Osteocyte (in vitro differentiated cells): ENCODE results near the gene POFUT2. TPM values are rescaled to one million over a fixed set of nuclear protein-coding genes. Genes with fewer than 3 reads are reported as not detected.

Experiments
- DNase-seq: peaks from one replicate; pipeline ENCODE4 v3.0.0; 2021; ENCODE audit warnings: mixed read lengths; ENCODE audit not compliant: unreplicated experiment; ENCODE audit errors: extremely low spot score
- H3K27ac Mint-ChIP-seq: one replicate; pipeline ENCODE4 v1.8.0; 2021; ENCODE audit warnings: mild to moderate bottlenecking, mixed read lengths; ENCODE audit not compliant: unreplicated experiment
- H3K27me3 Mint-ChIP-seq: one replicate; pipeline ENCODE4 v1.8.0; 2021; ENCODE audit warnings: mixed read lengths; ENCODE audit not compliant: unreplicated experiment
- H3K36me3 Mint-ChIP-seq: one replicate; pipeline ENCODE4 v1.8.0; 2021; ENCODE audit warnings: mixed read lengths; ENCODE audit not compliant: unreplicated experiment
- H3K4me1 Mint-ChIP-seq: one replicate; pipeline ENCODE4 v1.8.0; 2021; ENCODE audit warnings: mixed read lengths; ENCODE audit not compliant: unreplicated experiment
- H3K4me3 Mint-ChIP-seq: one replicate; pipeline ENCODE4 v1.8.0; 2021; ENCODE audit warnings: mild to moderate bottlenecking, moderate library complexity, mixed read lengths; ENCODE audit not compliant: unreplicated experiment
- H3K9me3 Mint-ChIP-seq: one replicate; pipeline ENCODE4 v1.8.0; 2021; ENCODE audit warnings: mixed read lengths; ENCODE audit not compliant: unreplicated experiment
- CTCF ChIP-seq: fragments of 200-600 bp; sonication (generic); IDR thresholded peaks from 2 replicates; pipeline ENCODE4 v1.5.0; 2021; ENCODE audit warnings: antibody characterized with exemption, mild to moderate bottlenecking, moderate library complexity
- total RNA-seq: library from RNA; stranded (reverse); gene quantifications from 2 replicates; pipeline ENCODE4 v1.2.1, GENCODE V29; 2021

POFUT2 gene
- total RNA-seq, 1 donor from 2014 or later: 62.7 TPM

- Mint-ChIP-seq H3K4me1 (peaks cover 32% of the 10 kb centered on the region), H3K27me3 (no peaks in the 10 kb centered on the region), H3K36me3 (peaks cover 3% of the 10 kb centered on the region), H3K9me3 (peaks cover 3% of the 10 kb centered on the region), H3K4me3 (no peak overlapping the region), H3K27ac (no peak overlapping the region)
- DNase-seq: no peak
- no peak for TF ChIP-seq CTCF
These were observed 25.3 kb upstream of the POFUT2 start for GRCh38 chr21:45313015-45313414.

GRCh38 chr21:45312296-45312695, 24.6 kb upstream of the POFUT2 start:
- Mint-ChIP-seq H3K27ac (no peak overlapping the region), H3K4me3 (no peak overlapping the region)
- no peak for TF ChIP-seq CTCF

GRCh38 chr21:45310459-45310858, 22.8 kb upstream of the POFUT2 start:
- Mint-ChIP-seq H3K4me3 (no peak overlapping the region), H3K4me1 (peaks cover 46% of the 10 kb centered on the region), H3K27ac (no peak overlapping the region), H3K9me3 (peaks cover 3% of the 10 kb centered on the region), H3K36me3 (peaks cover 3% of the 10 kb centered on the region), H3K27me3 (no peaks in the 10 kb centered on the region)
- DNase-seq: no peak
- no peak for TF ChIP-seq CTCF

More at GRCh38 chr21:45312296-45312695, 24.6 kb upstream of the POFUT2 start:
- Mint-ChIP-seq H3K36me3 (peaks cover 3% of the 10 kb centered on the region), H3K4me1 (peaks cover 34% of the 10 kb centered on the region), H3K27me3 (no peaks in the 10 kb centered on the region), H3K9me3 (peaks cover 3% of the 10 kb centered on the region)
- no peak for DNase-seq

GRCh38 chr21:45309987-45310381, 22.3 kb upstream of the POFUT2 start:
- no peaks in the 10 kb centered on the region for H3K27me3 Mint-ChIP-seq
- H3K27ac Mint-ChIP-seq: no peak overlapping the region
- H3K36me3 Mint-ChIP-seq: peaks cover 3% of the 10 kb centered on the region
- no peak for DNase-seq
- TF ChIP-seq CTCF: no peak
- H3K9me3 Mint-ChIP-seq: peaks cover 3% of the 10 kb centered on the region
- no peak overlapping the region for H3K4me3 Mint-ChIP-seq
- peaks cover 46% of the 10 kb centered on the region for H3K4me1 Mint-ChIP-seq

GRCh38 chr21:45309069-45309986, 21.6 kb upstream of the POFUT2 start:
- H3K27ac Mint-ChIP-seq: peak overlapping the region; percentile 91
- H3K27me3 Mint-ChIP-seq: no peaks in the 10 kb centered on the region
- TF ChIP-seq CTCF: peak; percentile 76
- peaks cover 3% of the 10 kb centered on the region for H3K9me3 Mint-ChIP-seq
- peaks cover 3% of the 10 kb centered on the region for H3K36me3 Mint-ChIP-seq
- peaks cover 46% of the 10 kb centered on the region for H3K4me1 Mint-ChIP-seq
- no peak for DNase-seq
- H3K4me3 Mint-ChIP-seq: no peak overlapping the region
